HS-5 (cell line): Measurements from ENCODE around the gene VWA2.
"Not testable (repeated sequence)": the region's sequence is repeated elsewhere in the genome, so short reads cannot be mapped to it uniquely, and the experiment has no call there.

ENCODE experiments used
- DNase-seq: peaks from one replicate; pipeline ENCODE4 v3.0.0-alpha.2; 2012; ENCODE audit warnings: low read depth

VWA2 gene

DNA sequence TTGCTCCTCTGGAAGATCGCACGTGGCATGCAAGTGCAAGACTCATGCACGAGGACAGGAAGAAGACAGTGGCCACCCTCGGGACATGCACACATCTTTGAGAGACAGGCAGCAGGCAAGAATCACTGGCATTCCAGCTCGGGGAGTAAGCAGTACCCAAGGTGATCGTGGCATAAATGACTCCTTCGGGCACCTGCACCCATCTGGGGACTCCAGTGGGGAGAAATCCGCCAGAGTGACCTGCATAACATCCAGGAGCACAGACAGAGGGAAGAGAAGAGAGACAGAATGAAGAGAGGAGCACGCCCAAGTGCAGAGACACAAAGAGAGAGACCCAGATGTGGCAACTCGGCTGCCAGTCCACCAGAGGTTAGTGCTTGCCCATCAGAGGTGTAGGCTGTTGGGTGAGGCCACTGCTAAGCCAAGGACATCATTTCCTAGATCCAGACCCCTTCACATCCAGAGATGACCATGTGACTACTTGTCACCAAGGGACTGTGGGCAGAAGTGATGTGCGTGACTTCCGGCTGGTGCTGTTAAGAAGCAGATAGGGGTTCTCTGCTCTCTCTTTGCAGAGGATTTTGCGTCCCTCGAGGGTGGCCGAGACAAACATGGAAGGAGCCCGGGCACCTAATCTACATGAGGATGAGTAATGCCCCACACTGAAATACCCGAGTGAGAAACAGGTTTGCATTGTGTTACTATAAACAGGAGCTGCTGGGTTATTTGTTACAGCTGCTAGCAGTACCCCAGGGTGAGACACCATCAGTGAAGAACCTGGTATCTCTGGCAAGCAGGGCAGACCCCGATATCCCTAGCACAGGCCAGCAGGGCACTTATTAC is 80.6 kb downstream of the VWA2 start:
- DNase-seq: no peak

DNA sequence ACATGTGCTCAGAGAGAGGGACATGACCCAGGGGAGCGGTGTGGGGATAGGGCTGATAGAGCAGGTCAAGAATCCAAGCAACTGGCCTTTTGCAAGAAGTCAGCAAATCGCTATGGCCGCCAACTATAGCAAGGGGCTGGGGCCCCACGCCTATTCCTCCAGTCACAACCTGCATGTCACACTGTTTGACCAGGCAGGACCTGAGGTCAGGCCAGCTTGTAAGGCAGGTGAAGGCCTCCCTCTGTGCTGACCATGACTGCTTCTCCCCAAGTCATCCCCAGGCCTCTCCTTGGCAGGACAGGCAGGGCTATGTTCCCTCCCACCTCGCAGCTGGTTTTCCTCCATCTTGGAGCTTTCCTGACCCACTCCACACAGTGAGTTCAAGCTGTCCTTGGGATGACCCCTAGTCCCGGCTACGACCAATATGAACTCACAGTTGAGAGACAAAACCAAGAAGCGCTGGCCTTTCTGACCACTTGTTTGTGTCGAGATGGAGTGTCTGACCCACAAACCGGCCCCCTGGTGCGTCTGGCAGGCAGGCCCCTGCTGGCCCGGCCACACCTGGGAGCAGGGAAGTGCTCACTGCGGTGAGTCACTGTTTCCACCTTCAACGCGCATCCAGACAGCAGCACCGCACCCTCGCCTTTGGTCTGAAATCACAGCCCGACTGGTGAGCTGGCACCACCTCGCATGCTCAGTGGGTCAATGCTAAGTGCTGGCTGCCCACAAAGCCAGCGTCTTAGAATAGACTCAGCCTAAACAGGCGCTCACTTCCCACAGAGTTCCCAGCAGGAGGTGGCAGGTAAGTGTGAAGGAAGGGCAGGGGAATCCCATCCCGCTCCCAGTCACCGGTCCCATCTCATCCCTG is 81.4 kb downstream of the VWA2 start:
- no peak for DNase-seq

DNA sequence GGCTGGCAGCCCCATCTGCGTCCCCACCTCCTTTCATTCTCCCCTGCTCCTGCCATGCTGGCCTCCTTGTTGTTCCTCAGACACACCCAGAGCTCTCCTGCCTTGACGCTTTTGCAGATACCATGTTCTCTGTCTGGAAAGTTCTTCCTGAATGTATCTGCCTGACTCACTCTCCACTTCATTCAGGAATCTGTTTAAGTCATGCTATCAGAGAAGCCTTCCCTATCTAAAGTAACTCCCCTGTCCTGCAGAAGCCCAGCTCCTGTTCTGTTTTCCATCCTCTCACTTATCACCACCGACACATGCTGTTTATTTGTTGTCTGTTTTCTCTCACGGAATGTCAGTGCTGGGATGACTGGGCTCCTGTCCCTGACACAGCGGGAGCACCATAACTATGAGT is 83.3 kb downstream of the VWA2 start:
- DNase-seq: no peak

DNA sequence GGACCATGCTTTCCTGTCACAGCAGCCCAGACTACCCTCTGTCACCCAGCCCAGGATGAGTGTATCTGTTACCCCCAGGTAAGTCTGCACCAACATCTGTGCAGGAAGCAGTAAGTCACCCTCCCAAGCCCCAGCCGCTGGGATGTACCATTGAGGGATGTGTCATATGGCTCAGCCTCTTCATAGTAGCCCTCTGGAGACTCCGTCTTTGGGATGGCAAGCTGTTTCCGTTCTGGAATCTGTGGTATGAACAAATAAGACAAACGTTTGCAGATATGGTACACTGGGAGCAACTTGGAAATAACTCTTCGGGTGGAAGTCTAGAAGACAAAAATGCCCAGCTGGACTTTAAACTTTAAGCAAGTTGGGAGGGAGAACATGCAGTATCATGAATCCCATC is 84.0 kb downstream of the VWA2 start:
- no peak for DNase-seq

DNA sequence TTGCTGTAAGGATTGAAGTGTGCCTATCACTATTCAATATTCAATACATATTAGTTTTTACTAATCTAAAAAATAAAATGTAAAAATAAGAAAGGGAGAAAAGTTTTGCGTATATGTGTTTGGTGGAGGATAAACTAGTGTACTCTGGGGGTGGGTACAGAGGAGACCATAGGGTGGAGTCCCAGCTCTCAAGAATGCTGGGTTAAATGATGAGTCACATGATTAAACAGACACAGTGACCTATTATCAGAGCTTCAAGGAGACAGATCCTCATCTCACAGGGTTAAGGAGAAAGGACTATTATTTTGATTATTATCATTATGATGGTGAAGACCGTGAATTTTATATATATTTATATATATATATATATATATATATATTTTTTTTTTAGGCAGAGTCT is 87.7 kb downstream of the VWA2 start:
- no peak for DNase-seq

DNA sequence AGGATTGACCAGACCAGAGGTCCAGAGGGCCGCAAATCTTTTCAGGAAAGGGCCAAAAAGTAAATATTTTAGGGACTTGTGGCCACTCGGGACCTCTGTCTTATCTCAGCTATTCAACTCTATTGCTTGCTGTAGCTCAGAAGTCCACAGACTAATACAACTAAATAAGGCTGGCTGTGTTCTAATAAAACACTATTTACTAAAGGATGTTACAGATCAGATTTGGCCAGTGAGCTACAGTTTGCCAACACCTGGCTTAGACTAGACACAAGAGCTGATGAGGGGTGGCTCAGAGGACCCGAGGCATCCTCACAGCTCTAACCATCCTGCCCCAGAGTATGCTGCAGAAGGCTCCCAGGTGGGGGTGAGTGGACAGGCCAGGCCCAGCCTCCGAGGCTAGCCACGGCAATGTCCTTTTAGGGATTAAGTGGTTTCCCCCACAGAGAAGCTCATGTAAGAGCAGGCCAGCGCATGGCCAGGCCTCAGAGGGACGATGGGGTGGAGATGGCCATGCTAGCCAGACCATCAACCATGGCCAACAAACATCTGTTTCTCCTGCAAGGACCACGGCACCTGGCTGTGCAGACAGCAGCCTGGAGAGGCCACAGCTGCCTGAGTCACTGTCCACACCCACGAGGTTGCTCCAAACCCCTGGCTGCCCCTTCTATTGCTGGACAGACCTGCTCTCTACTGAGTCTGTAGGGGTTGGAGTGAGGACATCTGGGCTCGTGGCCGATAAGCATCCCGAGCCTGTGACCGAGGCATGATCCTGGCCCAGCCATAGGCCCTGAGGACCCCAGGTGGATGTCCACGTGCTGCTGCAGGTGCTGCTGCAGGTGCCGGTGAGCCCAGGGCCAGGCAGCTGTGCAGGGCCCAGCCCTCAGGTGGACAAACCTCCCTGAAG is 88.7 kb downstream of the VWA2 start:
- no peak for DNase-seq

DNA sequence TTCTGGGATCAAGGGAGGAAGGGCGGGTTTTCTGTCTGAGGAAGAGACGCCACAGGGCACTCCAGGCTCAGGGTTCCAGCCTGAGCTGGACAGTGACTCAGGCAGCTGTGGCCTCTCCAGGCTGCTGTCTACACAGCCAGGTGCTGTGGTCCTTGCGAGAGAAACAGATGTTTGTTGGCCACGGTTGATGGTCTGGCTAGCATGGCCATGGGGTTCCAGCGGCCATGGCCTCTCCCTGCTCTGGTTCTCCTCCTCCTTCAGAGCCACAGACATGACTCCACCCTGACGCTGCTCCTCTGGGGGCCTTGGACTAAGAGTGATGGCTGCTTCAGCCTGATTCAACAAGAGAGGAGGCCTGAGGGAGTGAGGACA is 89.4 kb downstream of the VWA2 start:
- no peak for DNase-seq

DNA sequence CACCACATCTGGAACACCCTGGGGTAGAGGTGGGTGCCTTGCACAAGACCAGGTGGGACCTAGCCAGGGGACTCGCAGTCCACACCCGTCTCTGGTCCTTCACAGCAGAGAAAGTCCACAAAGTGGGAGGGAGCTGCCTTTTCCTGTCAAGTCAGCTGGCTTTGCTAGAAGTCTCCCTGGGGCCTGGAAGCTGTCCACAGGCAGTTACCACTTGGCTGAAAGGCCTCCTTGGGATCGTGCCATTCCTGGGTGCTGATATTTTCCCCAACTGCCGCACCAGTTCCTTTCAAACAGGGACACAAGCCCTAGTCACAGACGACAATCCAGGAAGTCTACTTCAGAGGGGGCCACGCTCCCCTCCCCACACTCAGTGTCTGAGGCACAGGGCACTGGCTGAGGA is 89.8 kb downstream of the VWA2 start:
- DNase-seq: no peak

DNA sequence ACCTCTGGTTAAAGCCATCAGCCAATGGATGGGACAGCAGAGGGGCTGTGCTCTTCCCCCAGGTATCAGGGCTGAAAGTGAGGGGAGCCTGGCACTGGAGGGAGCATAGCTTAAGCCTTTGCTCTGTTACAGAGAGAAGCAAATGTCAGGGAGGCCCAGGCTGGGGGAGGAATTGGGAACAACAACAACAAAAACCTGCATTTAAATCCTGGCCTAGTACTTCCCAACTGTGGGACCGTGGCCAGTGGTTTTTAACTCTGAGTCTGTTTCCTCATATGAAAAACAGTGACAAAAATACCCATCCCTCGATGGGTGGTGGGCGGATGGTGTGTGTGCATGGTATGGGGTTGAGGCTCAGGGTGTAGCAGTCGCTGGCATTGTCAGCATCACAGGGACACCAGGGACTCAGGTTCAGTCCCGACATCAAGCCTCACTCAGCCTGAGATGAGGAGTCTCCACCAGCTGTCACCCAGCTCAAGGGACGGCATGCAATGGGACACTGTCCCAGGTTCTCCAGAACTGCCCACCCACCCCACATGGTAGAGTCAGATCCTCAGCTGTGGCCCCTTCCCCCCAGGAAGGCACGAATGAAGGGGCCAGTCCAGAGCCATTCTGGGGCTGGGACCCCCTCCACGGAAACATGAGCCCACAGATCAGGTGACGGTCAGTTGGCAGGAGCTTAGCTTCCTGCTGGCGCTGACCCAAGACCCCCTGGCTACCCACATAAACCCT is 90.7 kb downstream of the VWA2 start:
- DNase-seq: no peak

DNA sequence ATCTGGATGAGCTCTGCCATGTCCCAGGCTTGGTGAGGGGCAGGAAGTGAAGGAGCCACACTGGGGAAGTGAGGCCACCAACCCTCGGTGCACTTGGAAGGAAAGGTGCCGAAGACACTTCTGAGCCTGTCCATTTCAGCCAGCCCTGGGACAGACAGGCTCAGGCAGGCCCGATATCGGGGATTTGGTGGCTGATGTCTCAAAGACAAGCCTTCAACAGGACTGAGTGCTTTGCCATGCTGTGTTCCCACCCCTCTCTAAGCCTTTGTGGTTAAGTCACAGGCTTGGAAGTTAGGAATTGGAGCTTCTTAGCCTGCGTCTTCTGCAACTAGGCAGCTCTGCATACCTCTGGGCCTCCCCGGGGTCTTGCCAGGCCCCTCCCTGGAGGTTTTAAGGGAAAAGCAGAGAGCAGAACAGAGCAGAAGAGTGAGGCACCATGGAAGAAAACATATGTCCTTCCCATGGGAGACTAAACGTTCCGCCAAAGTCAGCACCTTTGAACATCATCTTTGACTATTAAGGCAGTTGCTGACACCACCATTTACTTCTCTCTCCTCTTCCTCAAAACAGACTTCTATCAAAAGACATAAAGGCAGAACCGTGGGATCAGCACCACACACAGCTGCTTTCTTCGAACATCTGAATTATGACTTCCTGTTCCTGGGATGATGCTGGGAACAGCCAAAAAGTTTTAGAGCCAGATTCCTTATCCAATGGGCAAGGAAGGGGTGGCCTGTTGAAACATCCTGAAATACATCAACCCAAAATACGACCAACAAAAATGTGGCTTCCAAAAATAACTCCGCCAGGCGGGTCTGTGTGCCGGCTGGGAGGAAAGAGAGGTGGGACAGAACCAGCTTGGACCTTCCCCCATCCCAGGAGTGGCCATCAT is 93.5 kb downstream of the VWA2 start:
- DNase-seq: no peak

DNA sequence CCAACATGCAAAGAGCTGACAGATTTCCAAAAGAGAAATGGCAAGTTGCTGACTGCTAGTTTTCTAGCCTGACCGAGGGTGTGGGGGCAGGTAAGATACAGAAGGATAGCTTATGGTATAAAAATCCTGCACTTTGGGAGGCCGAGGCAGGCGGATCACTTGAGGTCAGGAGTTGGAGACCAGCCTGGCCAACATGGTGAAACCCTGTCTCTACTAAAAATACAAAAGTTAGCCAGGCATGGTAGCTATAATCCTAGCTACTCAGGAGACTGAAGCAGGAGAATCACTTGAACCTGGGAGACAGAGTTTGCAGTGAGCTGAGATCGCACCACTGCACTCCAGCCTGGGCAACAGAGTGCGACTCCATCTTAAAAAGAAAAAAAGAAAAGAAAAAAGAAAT is 94.4 kb downstream of the VWA2 start:
- DNase-seq: not testable (repeated sequence)

DNA sequence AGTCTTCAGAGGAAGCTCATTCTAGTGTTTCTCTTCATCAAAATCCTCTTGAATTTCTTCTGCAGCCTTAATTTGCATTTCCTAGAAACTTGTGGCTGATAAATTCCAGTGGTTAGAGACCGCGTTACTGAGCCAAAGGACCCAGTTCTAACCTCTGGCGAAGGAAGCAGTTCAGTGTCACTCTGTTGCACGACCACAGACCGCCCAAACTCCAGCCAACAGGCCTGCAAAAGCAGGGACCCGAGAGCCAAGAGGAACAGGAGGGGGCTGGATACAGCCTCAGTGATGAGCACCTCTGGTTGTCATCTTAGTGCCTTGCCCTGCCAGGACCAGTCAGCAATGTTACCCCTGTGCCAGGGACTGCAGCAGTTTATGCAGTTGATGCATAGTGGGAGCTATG is 95.2 kb downstream of the VWA2 start:
- DNase-seq: no peak

DNA sequence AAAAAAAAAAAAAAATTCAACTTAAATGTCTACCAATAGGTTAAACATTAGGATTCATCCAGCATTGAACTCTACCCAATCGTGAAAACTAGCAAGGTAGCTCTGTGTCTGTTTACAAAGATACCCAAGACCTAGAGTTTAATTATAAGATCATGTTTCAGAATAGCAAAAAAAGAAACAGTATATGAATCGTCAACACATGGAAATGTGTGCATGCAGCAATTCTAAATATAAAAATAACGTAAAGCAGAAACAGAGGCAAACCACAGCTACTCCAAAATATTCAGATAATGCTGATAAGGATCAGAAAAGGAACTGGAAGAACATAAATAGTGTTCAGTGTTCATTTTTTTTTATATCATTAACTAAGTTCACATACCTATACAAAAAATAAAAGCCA is 96.6 kb downstream of the VWA2 start:
- no peak for DNase-seq

DNA sequence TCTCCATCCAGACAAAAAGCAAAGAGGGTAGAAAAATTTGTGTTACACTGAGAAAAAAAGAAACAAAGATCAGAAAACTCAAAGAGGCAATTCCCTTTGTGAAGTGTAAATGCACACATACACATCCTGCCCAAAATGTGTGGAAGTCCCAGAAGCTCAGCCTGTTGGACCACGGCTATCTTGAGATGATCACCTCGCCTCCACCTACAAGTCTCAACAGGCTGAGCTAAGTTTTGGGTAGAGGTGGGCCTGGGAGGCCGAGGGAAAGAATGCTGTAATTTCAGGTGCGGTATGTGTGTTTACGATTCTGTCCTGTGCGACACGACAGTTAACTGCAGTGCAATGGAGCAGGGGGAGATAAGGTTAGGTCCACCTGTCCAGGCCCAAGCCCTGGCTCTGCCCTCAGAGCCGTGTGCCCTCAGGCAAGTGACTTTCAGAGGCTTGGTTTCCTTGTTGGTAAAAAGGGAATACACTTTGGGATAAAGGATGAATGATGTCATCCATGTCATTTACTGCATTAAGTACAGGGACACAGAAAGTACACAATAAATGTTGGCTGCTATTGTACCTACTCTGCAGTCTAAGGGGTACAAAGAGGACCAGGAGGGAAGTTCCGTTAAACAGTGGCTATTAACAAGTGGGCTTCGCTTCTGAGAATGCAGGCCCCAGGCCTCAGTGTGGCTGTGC is 97.9 kb downstream of the VWA2 start:
- DNase-seq: no peak

DNA sequence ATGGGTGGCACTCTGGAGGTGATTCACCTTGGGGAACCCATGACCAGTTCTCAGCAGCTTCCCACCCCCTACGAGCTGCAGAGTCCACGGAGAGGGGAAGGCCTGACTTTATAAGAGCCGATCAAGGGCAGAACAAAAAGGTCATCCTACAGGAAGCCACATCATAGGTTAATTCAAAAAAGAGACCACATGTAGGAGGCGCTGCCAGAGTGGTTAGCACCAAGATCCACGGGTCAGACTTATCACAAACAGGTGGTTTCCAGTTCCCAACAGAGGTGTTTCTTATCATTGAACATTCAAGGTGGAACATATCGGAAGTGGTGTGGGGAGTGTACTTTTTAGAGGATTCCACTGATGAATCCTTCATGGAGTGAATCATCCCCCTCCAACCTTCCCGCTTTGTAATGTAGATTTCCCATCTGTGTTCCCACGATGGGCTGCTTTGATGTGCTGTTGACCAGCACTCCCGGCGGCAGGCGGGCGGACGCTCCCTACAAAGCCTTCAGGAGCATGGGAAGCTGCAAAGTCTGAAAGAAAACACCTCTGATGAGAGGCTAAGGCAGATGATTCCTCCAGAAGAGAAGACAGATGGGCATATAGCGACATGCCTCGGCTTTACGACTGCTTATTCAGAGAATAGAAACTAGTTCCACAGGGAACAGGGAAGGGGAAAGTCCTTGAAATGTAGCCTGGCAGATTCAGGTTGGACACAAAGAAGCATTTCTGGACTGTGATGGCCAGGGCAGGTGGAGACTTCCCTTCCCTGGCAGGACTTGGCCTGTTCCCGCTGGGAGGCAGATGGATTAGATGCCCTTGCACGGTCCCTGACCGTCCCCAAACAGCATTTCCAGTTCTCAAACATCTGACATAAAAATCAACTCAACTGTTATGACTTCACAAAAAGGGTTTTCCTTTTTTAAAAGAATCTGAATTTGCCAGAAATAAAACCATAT is 98.7 kb downstream of the VWA2 start:
- no peak for DNase-seq

DNA sequence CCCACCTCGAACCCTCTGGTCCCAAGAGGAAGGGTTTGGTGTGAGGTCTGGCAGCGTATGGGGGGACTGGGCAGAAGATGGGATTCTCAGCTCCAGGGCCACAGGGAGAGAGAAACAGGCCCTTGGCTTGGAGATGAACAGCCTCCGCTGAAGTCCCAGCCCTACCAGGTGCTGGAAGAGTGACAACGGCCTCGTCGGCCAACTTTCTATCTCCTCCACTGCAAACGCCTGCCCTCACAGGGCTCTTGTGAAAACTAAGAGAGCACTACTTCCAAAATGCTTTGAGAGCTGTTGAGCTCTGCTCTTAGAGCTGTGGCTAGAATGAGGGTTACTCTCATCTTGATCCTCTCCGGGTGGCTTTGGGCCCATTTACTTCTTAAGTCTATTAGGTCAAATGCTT is 101.8 kb downstream of the VWA2 start:
- no peak for DNase-seq
